SK-N-MC (cell line): ENCODE data around the gene GIMAP7.
"Not testable (repeated sequence)": the region's sequence is repeated elsewhere in the genome, so short reads cannot be mapped to it uniquely, and the experiment has no call there.

Experiments
- DNase-seq: peaks from one replicate; pipeline ENCODE4 v3.0.0-alpha.2; 2011; ENCODE audit warnings: low read depth, low spot score
- H3K27ac ChIP-seq: fragments of 200-600 bp; sonication (generic); 2 replicates; pipeline ENCODE4 v1.5.1; 2016; ENCODE audit warnings: mixed run types
- H3K36me3 ChIP-seq: fragments of 200-600 bp; sonication (generic); 2 replicates; pipeline ENCODE4 v1.6.1; 2017; ENCODE audit warnings: antibody characterized with exemption, low read length, mixed read lengths; ENCODE audit not compliant: insufficient read depth
- H3K4me3 ChIP-seq: fragments of 200-600 bp; sonication (generic); 2 replicates; pipeline ENCODE4 v1.5.1; 2016
- H3K9ac ChIP-seq: fragments of 200-600 bp; sonication (generic); 2 replicates; pipeline ENCODE4 v1.8.0; 2017; ENCODE audit warnings: mixed run types, mixed read lengths; ENCODE audit not compliant: insufficient read length
- H3K9me3 ChIP-seq: fragments of 200-600 bp; sonication (generic); 2 replicates; pipeline ENCODE4 v1.6.1; 2017; ENCODE audit warnings: low read depth, mild to moderate bottlenecking, antibody characterized with exemption, low read length, moderate library complexity, mixed read lengths
- EZH2 ChIP-seq: fragments of 200-600 bp; sonication (generic); IDR thresholded peaks from one replicate; pipeline ENCODE4 v1.6.1; 2017; ENCODE audit warnings: antibody characterized with exemption
- FOXP2 ChIP-seq: optimal IDR thresholded peaks from 2 replicates; pipeline ENCODE3; 2011; ENCODE audit warnings: mild to moderate bottlenecking, moderate library complexity; ENCODE audit not compliant: insufficient read depth; ENCODE audit errors: extremely low read length, control extremely low read depth
- POLR2AphosphoS5 ChIP-seq: IDR thresholded peaks from 2 replicates; pipeline ENCODE4 v1.6.1; 2012; ENCODE audit warnings: mild to moderate bottlenecking, low read depth, low read length, borderline replicate concordance

GIMAP7 gene

GRCh38 chr7:150519310-150519709 is 4.6 kb downstream of the GIMAP7 start:
- H3K4me3 ChIP-seq: no peak overlapping the region
- H3K27ac ChIP-seq: no peak overlapping the region
- no peak for TF ChIP-seq EZH2
- TF ChIP-seq FOXP2: no peak
- no peak for TF ChIP-seq POLR2AphosphoS5
- H3K9me3 ChIP-seq: no peaks in the 10 kb centered on the region
- no peak for DNase-seq
- H3K36me3 ChIP-seq: no peaks in the 10 kb centered on the region
- no peak overlapping the region for H3K9ac ChIP-seq

- Histone ChIP-seq H3K27ac (no peak overlapping the region), H3K36me3 (no peaks in the 10 kb centered on the region), H3K9ac (no peak overlapping the region), H3K9me3 (no peaks in the 10 kb centered on the region), H3K4me3 (no peak overlapping the region)
- DNase-seq: no peak
- TF ChIP-seq POLR2AphosphoS5: no peak
These were observed 5.5 kb downstream of the GIMAP7 start for GRCh38 chr7:150520145-150520544.

GRCh38 chr7:150522931-150523330 is 8.3 kb downstream of the GIMAP7 start:
- not testable (repeated sequence) for H3K36me3 ChIP-seq, DNase-seq, H3K9me3 ChIP-seq, H3K27ac ChIP-seq, H3K4me3 ChIP-seq, H3K9ac ChIP-seq

GRCh38 chr7:150524018-150524417 is 9.3 kb downstream of the GIMAP7 start:
- Histone ChIP-seq H3K9me3 (no peaks in the 10 kb centered on the region), H3K27ac (no peak overlapping the region), H3K9ac (no peak overlapping the region), H3K36me3 (no peaks in the 10 kb centered on the region), H3K4me3 (no peak overlapping the region)
- TF ChIP-seq FOXP2 (no peak), EZH2 (no peak), POLR2AphosphoS5 (no peak)
- DNase-seq: no peak

- Histone ChIP-seq H3K27ac (no peak overlapping the region), H3K9me3 (no peaks in the 10 kb centered on the region)
These were observed 17.0 kb downstream of the GIMAP7 start for GRCh38 chr7:150531704-150532103.

GRCh38 chr7:150538259-150538658 is 23.6 kb downstream of the GIMAP7 start:
- DNase-seq: no peak
- Histone ChIP-seq H3K36me3 (no peaks in the 10 kb centered on the region), H3K4me3 (no peak overlapping the region), H3K27ac (no peak overlapping the region), H3K9ac (no peak overlapping the region), H3K9me3 (no peaks in the 10 kb centered on the region)
- no peak for TF ChIP-seq FOXP2
- TF ChIP-seq POLR2AphosphoS5: no peak
- TF ChIP-seq EZH2: no peak

More at GRCh38 chr7:150531704-150532103, 17.0 kb downstream of the GIMAP7 start:
- no peaks in the 10 kb centered on the region for H3K36me3 ChIP-seq
- TF ChIP-seq EZH2 (no peak), POLR2AphosphoS5 (no peak), FOXP2 (no peak)
- no peak overlapping the region for H3K4me3 ChIP-seq
- no peak for DNase-seq
- H3K9ac ChIP-seq: no peak overlapping the region

GRCh38 chr7:150553163-150553562 is 38.5 kb downstream of the GIMAP7 start:
- Histone ChIP-seq H3K36me3 (no peaks in the 10 kb centered on the region), H3K9me3 (no peaks in the 10 kb centered on the region)
- no peak for TF ChIP-seq POLR2AphosphoS5
- TF ChIP-seq EZH2: no peak
- TF ChIP-seq FOXP2: no peak

GRCh38 chr7:150556521-150557138 is 42.0 kb downstream of the GIMAP7 start:
- no peak overlapping the region for H3K27ac ChIP-seq
- DNase-seq: no peak
- no peaks in the 10 kb centered on the region for H3K9me3 ChIP-seq
- no peaks in the 10 kb centered on the region for H3K36me3 ChIP-seq
- no peak overlapping the region for H3K9ac ChIP-seq
- no peak overlapping the region for H3K4me3 ChIP-seq
- TF ChIP-seq POLR2AphosphoS5 (no peak), EZH2 (no peak), FOXP2 (no peak)

More at GRCh38 chr7:150553163-150553562, 38.5 kb downstream of the GIMAP7 start:
- Histone ChIP-seq H3K27ac (no peak overlapping the region), H3K9ac (no peak overlapping the region), H3K4me3 (no peak overlapping the region)
- DNase-seq: no peak

GRCh38 chr7:150560486-150560885 is 45.8 kb downstream of the GIMAP7 start:
- no peaks in the 10 kb centered on the region for H3K36me3 ChIP-seq
- H3K9me3 ChIP-seq: no peaks in the 10 kb centered on the region
- H3K27ac ChIP-seq: no peak overlapping the region
- TF ChIP-seq FOXP2: no peak
- no peak for TF ChIP-seq POLR2AphosphoS5
- no peak for TF ChIP-seq EZH2
- no peak for DNase-seq
- no peak overlapping the region for H3K9ac ChIP-seq
- H3K4me3 ChIP-seq: no peak overlapping the region
